Measurements from ENCODE around the gene KCNK5.

KCNK5 gene, protein sequence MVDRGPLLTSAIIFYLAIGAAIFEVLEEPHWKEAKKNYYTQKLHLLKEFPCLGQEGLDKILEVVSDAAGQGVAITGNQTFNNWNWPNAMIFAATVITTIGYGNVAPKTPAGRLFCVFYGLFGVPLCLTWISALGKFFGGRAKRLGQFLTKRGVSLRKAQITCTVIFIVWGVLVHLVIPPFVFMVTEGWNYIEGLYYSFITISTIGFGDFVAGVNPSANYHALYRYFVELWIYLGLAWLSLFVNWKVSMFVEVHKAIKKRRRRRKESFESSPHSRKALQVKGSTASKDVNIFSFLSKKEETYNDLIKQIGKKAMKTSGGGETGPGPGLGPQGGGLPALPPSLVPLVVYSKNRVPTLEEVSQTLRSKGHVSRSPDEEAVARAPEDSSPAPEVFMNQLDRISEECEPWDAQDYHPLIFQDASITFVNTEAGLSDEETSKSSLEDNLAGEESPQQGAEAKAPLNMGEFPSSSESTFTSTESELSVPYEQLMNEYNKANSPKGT

DNA sequence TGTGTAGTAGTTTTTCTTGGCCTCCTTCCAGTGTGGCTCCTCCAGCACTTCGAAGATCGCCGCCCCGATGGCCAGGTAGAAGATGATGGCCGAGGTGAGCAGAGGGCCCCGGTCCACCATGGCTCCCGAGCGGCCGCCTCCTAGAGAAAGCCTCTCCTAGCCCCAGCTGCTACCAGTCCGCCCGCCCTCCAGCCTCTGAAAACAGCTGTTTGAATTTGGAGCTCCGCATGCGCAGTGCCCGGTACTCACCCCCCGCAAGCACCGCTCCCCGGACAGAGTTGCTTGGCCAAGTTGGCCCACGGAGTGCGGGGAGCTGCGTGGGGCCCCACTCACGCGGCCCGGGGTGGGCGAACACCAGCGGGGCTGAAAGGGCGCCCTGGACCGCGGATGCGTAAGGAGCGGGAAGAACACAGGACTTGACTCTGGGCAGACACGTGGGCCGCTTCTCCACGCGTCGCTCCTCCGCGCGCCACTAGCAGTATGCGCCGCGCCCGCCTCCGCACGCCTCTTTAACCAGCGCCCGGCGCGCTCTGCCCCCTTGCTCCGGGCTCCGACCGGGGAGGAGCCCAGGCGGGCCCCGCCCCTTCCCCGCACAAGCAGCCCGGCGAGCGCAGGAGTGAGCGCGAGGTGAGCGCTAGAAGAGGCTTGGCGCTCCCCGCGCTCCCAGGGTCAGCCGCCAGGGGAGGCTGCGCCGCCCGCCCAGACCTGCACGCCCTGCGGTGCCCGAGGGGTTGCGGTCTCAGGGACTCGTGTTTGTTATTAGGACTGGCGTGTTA is at the start of gene KCNK5:
Gene KCNK5 (minus strand): TSS at position 484 of the 776 bp plus-strand sequence. CDS start 364 bp downstream, at position 120.
- DNase-seq = peak; percentile 92

GRCh38 chr6:39276379-39276995 is 47.2 kb upstream of the KCNK5 start:
- DNase-seq = no peak

GRCh38 chr6:39274903-39275302 is 45.6 kb upstream of the KCNK5 start:
- no peak for DNase-seq

GRCh38 chr6:39274471-39274870 is 45.2 kb upstream of the KCNK5 start:
- DNase-seq = no peak

DNA sequence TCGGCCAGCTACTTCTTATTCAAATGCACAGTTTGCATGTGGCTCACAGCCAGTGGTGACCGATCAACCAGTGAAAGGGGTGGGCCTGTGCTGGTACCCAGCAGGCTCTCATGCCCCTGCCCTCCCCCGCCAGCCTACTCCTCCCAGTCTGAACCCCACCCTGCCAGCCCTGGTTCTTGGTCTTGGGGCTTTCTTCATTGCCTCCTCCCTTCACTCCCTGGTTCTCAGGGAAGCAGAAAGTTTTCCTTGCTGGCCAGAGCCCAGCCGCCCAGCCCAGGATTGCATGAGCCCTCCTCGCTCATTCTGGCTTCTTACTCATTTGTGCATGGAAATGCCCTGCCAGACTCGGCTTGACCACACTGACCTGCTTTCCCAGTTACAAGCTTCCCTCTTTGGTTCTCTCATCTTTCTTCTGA is 44.1 kb upstream of the KCNK5 start:
- no peak for DNase-seq

GRCh38 chr6:39269961-39270360 is 40.7 kb upstream of the KCNK5 start:
- DNase-seq = no peak

- no peak for DNase-seq
Observed at GRCh38 chr6:39268721-39269120, 39.4 kb upstream of the KCNK5 start.

GRCh38 chr6:39268171-39268570 is 38.9 kb upstream of the KCNK5 start:
- no peak for DNase-seq

DNA sequence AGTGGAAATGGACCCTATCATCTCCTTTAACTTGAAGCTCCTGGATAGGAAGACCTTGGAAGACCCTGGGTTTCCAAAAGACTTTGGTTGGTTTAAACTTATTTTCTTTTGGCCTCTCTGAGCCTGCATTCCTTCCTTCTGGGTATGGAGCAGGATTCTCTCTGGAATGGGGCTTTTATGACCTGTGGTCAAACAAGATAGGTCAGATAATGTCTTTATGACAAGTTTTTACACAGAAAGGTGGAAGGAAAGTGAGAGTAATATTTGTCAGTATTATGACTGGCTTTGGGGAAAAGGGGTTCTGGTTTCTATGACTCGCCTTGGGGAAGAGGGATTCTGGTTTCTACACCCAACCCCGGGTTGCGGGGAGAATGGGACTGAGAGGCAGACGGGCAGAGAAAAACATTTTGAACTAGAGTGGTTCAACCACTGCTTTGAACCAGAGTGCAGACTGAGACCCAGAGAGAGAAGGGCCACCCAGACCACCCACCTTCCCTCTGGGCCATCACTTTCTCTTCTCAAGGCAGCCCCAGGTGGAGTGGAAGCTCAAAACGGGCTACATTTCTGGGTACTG is 37.6 kb upstream of the KCNK5 start:
- DNase-seq = no peak

GRCh38 chr6:39266375-39266774 is 37.1 kb upstream of the KCNK5 start:
- no peak for DNase-seq

DNA sequence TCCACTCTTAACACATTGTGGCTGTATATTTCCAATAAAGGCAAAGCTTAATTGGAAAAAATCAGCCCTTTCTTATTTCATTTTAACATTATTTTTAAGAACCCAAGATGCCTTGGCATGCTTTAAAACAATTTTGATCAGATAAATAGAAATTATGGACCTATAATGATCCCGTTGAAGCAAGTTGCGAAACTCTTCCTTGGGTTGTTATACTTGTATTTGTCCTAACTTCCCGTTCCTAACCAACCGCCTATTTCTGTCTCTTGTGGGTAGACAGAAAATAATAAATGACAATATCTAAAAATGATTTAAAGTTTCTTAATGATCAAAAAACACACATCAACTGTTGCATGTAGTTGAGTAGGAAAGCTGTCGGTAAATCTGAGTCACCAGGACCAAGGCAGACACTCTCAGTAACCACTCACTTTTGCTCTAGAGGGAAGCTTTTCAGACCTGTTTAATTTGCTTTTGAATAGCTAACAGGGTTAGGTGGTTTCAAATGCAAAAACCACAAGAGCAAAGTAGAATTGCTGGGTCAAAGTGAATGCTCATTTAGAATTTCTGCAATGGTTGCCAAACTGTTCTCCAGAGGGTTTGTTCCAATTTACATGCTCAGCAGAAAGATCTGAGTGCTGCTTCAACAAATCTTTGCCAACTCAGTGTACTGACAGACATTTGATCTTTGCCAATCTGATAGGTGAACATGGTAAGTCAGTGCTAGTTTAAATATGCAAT is 34.2 kb upstream of the KCNK5 start:
- no peak for DNase-seq

DNA sequence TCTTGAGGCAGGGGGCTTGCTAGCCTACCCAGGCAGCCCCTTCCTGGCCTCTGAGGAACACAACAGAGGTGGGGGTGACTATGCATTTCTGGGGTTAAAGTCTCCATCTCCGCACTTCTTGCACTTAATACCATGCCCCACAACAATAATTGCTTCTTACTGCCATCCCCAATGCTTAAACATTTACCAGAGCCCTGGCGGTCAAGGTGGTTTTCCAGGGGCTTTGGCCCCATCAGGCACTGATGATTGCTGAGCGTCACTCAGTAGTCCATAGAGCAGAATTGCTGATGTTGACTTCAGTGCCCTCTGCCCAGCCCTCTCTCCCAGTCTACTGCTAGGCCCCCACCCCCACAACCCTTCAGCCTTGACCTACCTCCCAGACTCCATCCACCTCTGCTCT is 32.5 kb upstream of the KCNK5 start:
- DNase-seq = no peak

DNA sequence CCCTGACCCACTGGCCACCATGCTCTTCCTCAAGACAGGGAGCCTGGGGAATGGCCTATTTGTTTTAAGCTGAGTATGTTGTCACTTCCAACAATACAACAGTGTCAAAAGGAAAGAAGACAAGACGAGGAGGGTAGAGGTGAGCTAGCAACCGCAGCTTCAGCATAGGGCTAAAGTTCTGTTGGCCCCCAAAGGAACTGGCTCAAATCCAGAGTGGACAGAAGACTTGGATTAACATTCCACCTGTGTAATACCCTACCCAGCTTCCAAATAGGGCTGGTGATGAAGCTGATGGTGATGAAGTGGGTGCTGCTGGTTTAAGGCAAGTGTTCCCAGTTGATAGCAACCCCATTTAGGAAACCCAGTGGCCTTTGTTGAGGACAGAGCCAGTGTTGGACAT is 31.7 kb upstream of the KCNK5 start:
- DNase-seq = no peak

- no peak for DNase-seq
Observed at GRCh38 chr6:39260456-39260855, 31.2 kb upstream of the KCNK5 start.

DNA sequence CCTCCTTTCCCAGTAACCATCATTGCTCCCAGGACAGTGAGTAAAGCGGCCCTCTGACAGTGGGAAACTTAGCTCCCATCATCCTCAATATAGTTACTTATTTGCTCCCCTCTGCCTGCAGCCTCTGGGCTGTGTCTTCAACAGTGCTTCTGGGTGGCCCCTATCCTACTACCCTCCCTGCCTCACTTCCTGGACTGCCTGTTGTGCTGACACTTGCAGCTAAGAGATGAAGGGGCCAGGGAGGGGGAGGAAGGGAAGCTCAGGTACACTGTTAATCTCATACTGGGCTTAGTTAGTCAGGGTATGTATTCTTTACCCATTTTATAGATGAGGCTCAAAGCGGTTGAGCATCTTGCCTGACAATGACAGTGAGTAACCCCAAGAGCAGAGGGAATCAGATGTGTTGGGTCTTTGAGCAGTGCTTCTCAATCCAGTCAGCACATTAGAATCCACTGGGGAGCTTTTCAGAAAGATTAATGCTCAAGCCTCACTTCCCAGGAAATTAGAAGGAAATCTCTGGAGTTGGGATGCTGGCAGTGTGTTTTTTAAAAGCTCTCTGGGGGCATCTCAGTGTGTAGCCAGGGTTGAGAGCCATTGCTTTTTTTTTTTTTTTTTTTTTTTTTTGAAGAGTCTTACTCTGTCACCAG is 27.1 kb upstream of the KCNK5 start:
- DNase-seq = no peak

GRCh38 chr6:39254999-39255535 is 25.8 kb upstream of the KCNK5 start:
- no peak for DNase-seq

DNA sequence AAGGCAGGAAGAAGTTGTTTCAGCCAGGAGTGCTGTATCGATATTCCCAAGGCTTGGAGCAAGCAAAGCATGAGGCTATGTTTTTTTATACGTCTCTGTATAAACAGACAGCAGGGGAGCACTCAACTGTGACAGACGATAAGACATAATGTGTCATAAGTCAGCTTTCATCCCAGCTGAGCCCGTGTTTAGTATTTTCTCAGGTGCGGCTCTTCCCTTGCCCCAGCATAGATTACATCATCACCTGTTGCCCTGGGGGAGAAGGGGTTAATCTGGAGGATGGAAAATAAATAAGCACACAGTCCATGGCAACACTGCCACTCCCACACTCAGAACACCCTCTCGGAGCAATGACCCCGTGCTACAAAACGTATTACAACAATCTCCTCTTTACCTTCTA is 22.1 kb upstream of the KCNK5 start:
- DNase-seq = no peak

GRCh38 chr6:39250507-39250906 is 21.2 kb upstream of the KCNK5 start:
- no peak for DNase-seq

GRCh38 chr6:39249278-39249677 is 20.0 kb upstream of the KCNK5 start:
- DNase-seq = no peak

GRCh38 chr6:39247667-39248194 is 18.5 kb upstream of the KCNK5 start:
- DNase-seq = no peak

- no peak for DNase-seq
Observed at GRCh38 chr6:39243809-39244208, 14.5 kb upstream of the KCNK5 start.

Measured in activated CD8-positive, alpha-beta memory T cell treated with anti-CD3 and anti-CD28 coated beads, Interleukin-2, amount 50 U/mL, for 48 hours (primary cell).